HG02623 (cell line): ENCODE results near the gene CYP2F1.

Experiments used
- ATAC-seq: cut with Tn5 transposase; IDR thresholded peaks from one replicate; pipeline ENCODE4 v1.9.1; 2021; ENCODE audit warnings: moderate library complexity; ENCODE audit not compliant: unreplicated experiment

The CYP2F1 gene

GRCh38 chr19:41175801-41176777 lies 61.9 kb downstream of the CYP2F1 start:
- ATAC-seq, result no peak
